Activated T-helper 1 cell treated with anti-CD3 and anti-CD28 coated beads, Interleukin-12 subunit alpha, Interleukin-12 subunit beta, Interleukin-2, Interleukin-4 antibody, amounts not matched to agents 30 ng/mL and 10 ng/mL and 1 ng/mL, durations not matched to agents 14 hours and 24 hours and 36 hours (primary cell): Measurements from ENCODE around the gene REEP3. TPM values are rescaled to one million over a fixed set of nuclear protein-coding genes. Genes with fewer than 3 reads are reported as not detected.

Experiments used
- DNase-seq: peaks from one replicate; pipeline ENCODE4 v3.0.0; 2021; ENCODE audit warnings: low spot score
- H3K27ac Mint-ChIP-seq: one replicate; pipeline ENCODE4 v1.8.0; 2021; ENCODE audit warnings: mild to moderate bottlenecking, mixed read lengths
- H3K27me3 Mint-ChIP-seq: one replicate; pipeline ENCODE4 v1.8.0; 2022; ENCODE audit warnings: mild to moderate bottlenecking, moderate library complexity, mixed read lengths; ENCODE audit not compliant: insufficient read depth
- H3K36me3 Mint-ChIP-seq: one replicate; pipeline ENCODE4 v1.8.0; 2021; ENCODE audit warnings: low read depth, mixed read lengths
- H3K4me1 Mint-ChIP-seq: one replicate; pipeline ENCODE4 v1.8.0; 2021; ENCODE audit warnings: low read depth, mixed read lengths
- H3K4me3 Mint-ChIP-seq: one replicate; pipeline ENCODE4 v1.8.0; 2021; ENCODE audit warnings: mild to moderate bottlenecking, moderate library complexity, mixed read lengths
- H3K9me3 Mint-ChIP-seq: one replicate; pipeline ENCODE4 v1.8.0; 2021; ENCODE audit warnings: mixed read lengths
- intact Hi-C: fragments of 100-400 bp; cut with micrococcal nuclease; formaldehyde crosslinking; loops from one replicate; pipeline ENCODE4 v1.15.1; 2024
- total RNA-seq: library from RNA; stranded (reverse); gene quantifications from 2 replicates; pipeline ENCODE4 v1.2.3, GENCODE V29; 2022

REEP3 gene
- total RNA-seq, 1 donor from 2014 or later = 28.2 TPM

DNA sequence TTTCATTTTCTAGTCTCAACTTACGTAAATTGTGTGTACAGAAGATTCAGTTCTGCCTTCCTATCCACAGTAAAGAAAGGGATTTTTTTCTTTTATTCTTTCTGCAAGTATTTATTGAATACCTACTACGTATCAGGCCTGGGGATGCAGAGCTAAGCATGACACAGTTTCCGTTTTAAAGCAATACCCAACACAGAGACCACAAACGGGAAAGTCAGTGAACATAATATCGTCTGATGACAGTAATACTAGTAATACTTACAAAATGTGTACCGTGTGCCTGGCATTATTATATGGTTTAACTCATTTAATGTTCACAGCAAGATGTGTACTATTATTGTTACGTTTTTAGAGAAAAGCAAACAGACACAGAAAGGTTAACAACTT lies 22.4 kb downstream of the REEP3 start:
- no peaks in the 10 kb centered on the region for H3K36me3 Mint-ChIP-seq
- H3K27ac Mint-ChIP-seq = no peak overlapping the region

DNA sequence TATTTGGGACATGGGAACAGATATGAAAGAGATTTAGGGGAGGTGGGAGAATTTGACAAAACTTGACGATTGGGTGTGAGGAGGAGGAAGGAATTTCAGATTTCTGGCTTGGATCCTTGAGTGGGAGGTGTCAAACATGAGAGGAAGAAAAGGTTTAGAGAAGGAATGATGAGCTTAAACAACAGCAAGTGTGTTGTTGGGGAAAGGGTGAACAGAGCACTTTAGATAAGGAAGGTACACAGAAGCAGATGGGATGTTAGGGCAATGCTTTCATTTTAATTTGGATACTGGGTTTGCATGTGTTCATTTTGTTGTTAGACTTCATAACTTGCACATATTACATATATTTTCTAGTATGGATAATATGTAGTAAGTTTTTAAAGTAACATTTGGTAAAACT lies 23.2 kb downstream of the REEP3 start:
- H3K27me3 Mint-ChIP-seq = no peaks in the 10 kb centered on the region
- no peak overlapping the region for H3K4me3 Mint-ChIP-seq
- intact Hi-C loops = no loop called here
- no peak for DNase-seq
- peaks cover 2% of the 10 kb centered on the region for H3K36me3 Mint-ChIP-seq
- H3K27ac Mint-ChIP-seq = no peak overlapping the region
- H3K4me1 Mint-ChIP-seq = peaks cover 5% of the 10 kb centered on the region
- H3K9me3 Mint-ChIP-seq = no peaks in the 10 kb centered on the region

More for the DNA sequence above, 22.4 kb downstream of the REEP3 start:
- H3K9me3 Mint-ChIP-seq = no peaks in the 10 kb centered on the region
- no peaks in the 10 kb centered on the region for H3K27me3 Mint-ChIP-seq
- H3K4me3 Mint-ChIP-seq = no peak overlapping the region
- H3K4me1 Mint-ChIP-seq = peaks cover 5% of the 10 kb centered on the region
- intact Hi-C loops = no loop called here
- DNase-seq = no peak

DNA sequence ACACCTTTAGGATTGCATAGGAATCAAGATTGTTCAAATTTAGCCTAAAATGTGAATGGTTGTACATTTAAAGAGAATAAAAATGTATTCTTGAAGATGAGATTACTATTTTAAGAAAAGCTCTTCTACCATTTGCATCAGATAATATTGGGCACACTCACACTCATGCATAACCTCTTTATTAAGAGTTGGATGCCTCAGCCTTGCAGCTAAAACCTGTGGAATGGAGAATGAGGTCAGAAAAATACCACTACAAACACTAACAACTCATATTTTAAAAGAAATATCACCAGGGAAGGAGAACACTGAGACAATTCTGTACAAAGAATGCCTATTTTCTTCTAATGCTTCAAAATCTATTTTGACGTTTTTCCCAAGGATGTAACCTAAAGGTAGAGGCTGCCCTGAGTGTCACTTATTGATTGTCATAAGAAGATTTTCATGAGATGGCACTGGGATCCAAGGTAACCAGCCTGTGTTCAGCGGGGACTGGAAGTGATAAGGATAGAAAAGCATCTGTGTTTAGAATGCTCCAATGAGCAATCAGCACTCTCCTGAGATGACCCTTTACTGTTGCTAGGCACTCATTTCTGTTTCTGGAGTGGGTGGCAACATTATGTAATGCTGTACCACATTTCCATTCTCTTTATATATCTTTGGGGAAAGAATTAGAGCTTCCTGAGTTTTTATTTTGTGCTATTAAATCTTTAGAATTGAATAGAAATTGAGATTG lies 26.6 kb downstream of the REEP3 start:
- peaks cover 2% of the 10 kb centered on the region for H3K36me3 Mint-ChIP-seq
- DNase-seq = no peak
- no peak overlapping the region for H3K4me3 Mint-ChIP-seq
- intact Hi-C loops = no loop called here
- H3K27ac Mint-ChIP-seq = no peak overlapping the region
- H3K9me3 Mint-ChIP-seq = no peaks in the 10 kb centered on the region
- peaks cover 6% of the 10 kb centered on the region for H3K4me1 Mint-ChIP-seq
- no peaks in the 10 kb centered on the region for H3K27me3 Mint-ChIP-seq

DNA sequence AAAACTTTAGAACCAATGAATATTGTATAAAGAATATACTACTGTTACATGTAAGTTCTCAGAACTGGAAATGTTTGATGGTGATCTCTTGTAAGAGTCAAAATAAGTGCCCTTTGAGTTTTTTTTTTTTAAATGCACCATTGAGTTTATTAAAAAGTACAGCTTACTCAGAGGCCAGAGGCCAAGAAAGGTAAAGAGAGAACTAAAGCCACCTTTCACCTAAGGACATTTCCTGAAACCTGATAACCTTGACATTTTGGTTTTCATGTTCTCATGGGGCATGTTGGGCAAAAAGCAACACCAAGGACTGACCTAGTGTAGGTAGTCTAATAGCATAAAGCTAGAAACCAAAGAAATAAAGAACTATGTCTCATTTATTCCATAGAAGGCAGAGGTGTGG lies 27.7 kb downstream of the REEP3 start:
- Mint-ChIP-seq H3K27ac (no peak overlapping the region), H3K36me3 (peaks cover 2% of the 10 kb centered on the region), H3K4me3 (no peak overlapping the region), H3K9me3 (no peaks in the 10 kb centered on the region), H3K27me3 (no peaks in the 10 kb centered on the region), H3K4me1 (peaks cover 11% of the 10 kb centered on the region)
- intact Hi-C loops = no loop called here
- DNase-seq = no peak

DNA sequence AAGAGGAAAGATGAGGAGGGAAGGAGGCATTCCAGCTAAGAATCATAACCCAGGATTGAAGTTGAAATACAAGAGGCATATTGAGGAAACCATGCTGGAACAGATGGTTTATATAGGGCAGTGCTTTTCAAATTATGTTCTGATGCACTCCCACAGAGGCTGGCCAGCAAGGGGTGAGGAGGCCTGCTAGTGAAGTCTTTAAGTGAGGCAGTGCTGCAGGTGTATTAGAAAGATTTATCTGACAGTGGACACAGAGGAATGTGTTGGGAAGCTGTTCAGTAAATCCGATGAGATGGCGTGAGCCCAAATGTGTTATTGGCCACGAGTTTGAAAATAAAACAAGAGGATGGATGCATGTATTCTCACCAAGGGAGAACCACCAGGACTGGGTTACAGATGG lies 28.6 kb downstream of the REEP3 start:
- intact Hi-C loops = no loop called here
- Mint-ChIP-seq H3K27ac (no peak overlapping the region), H3K4me1 (peaks cover 17% of the 10 kb centered on the region), H3K36me3 (peaks cover 3% of the 10 kb centered on the region), H3K4me3 (no peak overlapping the region), H3K9me3 (no peaks in the 10 kb centered on the region), H3K27me3 (no peaks in the 10 kb centered on the region)
- DNase-seq = no peak

DNA sequence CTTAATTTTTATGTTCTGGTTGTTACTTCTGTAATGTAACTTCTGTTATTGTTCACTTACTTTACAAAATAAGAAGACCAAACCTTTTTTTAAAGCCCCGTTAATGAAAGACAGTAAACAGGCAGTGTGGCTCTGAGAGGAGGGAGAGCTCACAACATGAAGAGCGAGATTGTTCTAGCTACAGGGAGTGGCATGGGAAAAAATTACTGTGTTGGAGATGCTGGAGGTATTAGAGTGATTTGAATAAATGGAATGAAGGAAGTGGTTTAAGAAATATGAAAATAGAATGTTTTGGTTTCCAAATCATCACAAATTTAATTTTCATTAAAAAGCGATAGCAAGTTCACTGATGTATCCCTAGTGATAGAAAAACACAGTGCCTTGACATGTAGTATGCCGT lies 31.8 kb downstream of the REEP3 start:
- intact Hi-C loops = no loop called here
- Mint-ChIP-seq H3K27ac (no peak overlapping the region), H3K36me3 (peaks cover 3% of the 10 kb centered on the region), H3K4me3 (no peak overlapping the region), H3K4me1 (peaks cover 22% of the 10 kb centered on the region), H3K27me3 (no peaks in the 10 kb centered on the region), H3K9me3 (no peaks in the 10 kb centered on the region)
- no peak for DNase-seq

DNA sequence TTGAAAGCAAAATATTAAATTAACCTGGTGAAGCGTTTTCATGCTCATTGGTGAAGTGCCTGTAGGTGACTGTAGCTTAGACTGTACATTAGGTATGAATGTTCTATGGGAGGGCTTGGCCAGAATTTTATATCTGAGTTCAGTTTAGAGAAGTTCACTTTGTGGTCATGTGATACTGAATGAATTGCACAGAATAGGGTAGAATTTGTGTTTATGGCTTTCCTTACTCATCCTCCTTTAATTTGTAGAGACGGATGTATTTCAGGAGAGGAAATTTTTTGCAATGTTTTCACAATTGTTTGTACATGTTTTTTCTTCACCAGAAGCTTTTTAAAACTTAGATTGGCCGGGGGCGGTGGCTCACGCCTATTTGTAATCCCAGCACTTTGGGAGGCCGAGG lies 32.3 kb downstream of the REEP3 start:
- no peak for DNase-seq
- H3K27ac Mint-ChIP-seq = no peak overlapping the region
- H3K9me3 Mint-ChIP-seq = no peaks in the 10 kb centered on the region
- H3K4me1 Mint-ChIP-seq = peaks cover 22% of the 10 kb centered on the region
- H3K36me3 Mint-ChIP-seq = peaks cover 3% of the 10 kb centered on the region
- H3K27me3 Mint-ChIP-seq = no peaks in the 10 kb centered on the region
- intact Hi-C loops = no loop called here
- no peak overlapping the region for H3K4me3 Mint-ChIP-seq

DNA sequence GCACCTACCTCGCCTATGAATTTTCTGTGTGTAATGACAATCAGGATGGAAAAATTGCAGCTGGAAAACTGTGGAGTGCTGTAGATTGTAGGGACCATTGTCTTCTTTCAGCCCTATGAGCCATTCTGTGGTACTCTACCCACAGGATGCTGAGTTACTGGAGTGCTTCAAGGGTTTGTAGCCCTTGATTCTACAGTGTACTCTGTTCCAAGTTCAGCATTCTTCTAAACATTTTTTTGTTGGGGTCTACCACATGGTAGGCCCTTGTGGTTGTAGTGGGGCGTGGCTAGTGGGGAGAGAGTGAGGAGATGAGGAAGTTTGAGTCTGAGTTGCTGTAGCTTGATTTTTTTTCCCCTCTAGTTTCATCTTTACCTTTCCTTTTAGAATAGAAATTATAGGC lies 33.5 kb downstream of the REEP3 start:
- intact Hi-C loops = no loop called here
- peaks cover 22% of the 10 kb centered on the region for H3K4me1 Mint-ChIP-seq
- H3K27ac Mint-ChIP-seq = no peak overlapping the region
- H3K4me3 Mint-ChIP-seq = no peak overlapping the region
- peaks cover 2% of the 10 kb centered on the region for H3K36me3 Mint-ChIP-seq
- H3K9me3 Mint-ChIP-seq = no peaks in the 10 kb centered on the region
- DNase-seq = peak; percentile 7
- no peaks in the 10 kb centered on the region for H3K27me3 Mint-ChIP-seq

DNA sequence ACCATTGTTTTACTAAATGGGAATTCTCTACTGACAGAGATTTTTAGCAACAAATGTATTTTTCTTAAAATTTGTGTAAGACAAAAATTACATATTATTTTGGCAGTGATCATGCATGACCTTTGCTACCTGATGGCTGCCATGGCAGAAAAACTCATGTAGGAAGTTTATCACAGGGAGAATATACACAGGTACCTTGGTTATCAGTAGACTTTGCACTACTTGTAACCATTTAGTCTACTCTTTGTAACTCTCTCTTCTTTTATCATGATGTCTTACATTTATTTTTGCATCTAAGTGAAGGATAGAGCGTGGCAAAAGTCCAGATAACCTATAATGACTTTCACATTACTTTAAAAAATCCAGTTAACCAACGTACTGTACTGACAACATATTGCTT lies 34.1 kb downstream of the REEP3 start:
- Mint-ChIP-seq H3K4me3 (no peak overlapping the region), H3K27ac (no peak overlapping the region), H3K4me1 (peaks cover 22% of the 10 kb centered on the region), H3K27me3 (no peaks in the 10 kb centered on the region), H3K36me3 (peaks cover 2% of the 10 kb centered on the region), H3K9me3 (no peaks in the 10 kb centered on the region)
- DNase-seq = no peak
- intact Hi-C loops = no loop called here

DNA sequence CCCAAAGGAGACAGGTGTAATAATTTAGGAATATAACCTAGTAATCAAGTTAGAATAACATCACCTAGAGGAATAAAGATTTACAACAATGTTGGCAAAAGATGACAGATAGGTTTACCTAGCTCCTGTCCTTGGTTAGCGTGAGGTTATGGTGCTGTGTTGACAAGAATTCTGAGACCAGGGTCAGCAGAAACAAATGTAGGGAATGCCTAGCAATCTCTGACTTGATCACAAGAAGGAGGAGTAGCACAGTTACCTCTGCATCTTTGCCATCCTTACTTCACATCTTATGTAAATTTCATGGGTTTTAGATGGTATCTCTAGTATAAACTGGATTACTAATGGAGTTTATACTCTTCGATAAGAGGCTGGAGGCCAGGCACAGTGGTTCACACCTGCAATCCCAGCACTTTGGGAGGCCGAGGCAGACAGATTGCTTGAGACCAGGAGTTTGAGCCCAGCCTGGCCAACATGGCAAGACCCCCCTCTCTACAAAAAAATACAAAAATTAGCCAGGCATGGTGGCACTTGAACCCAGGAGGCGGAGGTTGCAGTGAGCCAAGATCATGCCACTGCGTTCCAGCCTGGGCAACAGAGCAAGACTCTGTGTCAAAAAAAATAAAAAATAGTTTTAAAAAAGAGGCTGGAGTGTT lies 37.1 kb downstream of the REEP3 start:
- Mint-ChIP-seq H3K27ac (no peak overlapping the region), H3K36me3 (peaks cover 2% of the 10 kb centered on the region), H3K4me3 (no peak overlapping the region), H3K27me3 (no peaks in the 10 kb centered on the region), H3K4me1 (peaks cover 16% of the 10 kb centered on the region), H3K9me3 (no peaks in the 10 kb centered on the region)
- no peak for DNase-seq
- intact Hi-C loops = no loop called here

DNA sequence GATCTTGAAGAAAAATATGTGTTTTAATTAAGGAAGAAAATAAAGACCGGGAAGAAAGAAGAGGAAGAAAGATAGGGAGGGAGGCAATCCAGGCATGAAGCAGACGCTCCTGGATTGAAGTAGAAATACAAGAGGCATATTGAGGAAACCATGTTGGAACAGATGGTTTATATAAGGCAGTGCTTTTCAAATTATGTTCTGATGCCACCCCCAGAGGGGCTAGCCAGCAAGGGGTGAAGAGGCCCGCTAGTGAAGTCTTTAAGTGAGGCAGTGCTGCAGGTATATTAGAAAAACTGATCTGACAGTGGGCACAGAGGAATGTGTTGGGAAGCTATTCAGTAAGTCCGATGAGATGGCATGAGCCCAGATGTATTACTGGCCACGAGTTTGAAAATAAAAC lies 40.1 kb downstream of the REEP3 start:
- Mint-ChIP-seq H3K27ac (peak overlapping the region; percentile 28), H3K9me3 (no peaks in the 10 kb centered on the region), H3K27me3 (no peaks in the 10 kb centered on the region), H3K36me3 (no peaks in the 10 kb centered on the region), H3K4me1 (peaks cover 6% of the 10 kb centered on the region), H3K4me3 (no peak overlapping the region)
- DNase-seq = no peak
- intact Hi-C loops = no loop called here

DNA sequence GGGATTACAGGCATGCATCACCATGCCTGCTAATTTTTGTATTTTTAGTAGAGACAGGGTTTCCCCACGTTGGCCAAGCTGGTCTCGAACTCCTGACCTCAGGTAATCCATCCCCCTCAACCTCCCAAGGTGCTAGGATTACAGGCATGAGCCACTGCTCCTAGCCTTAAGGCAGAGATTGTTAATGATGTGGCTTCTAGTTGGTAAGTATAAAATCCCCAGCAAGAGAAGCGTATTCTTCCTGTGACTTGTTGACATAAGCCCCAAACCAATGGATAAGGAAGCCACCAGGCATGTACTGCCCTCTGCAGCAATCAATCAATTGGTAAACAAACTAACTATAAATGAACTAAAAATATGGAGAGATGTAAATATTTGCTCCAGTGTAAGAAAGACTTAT lies 41.2 kb downstream of the REEP3 start:
- H3K9me3 Mint-ChIP-seq = no peaks in the 10 kb centered on the region
- H3K36me3 Mint-ChIP-seq = peaks cover 4% of the 10 kb centered on the region
- H3K4me3 Mint-ChIP-seq = no peak overlapping the region
- no peak for DNase-seq
- no peak overlapping the region for H3K27ac Mint-ChIP-seq
- H3K27me3 Mint-ChIP-seq = no peaks in the 10 kb centered on the region
- intact Hi-C loops = no loop called here
- peaks cover 6% of the 10 kb centered on the region for H3K4me1 Mint-ChIP-seq

DNA sequence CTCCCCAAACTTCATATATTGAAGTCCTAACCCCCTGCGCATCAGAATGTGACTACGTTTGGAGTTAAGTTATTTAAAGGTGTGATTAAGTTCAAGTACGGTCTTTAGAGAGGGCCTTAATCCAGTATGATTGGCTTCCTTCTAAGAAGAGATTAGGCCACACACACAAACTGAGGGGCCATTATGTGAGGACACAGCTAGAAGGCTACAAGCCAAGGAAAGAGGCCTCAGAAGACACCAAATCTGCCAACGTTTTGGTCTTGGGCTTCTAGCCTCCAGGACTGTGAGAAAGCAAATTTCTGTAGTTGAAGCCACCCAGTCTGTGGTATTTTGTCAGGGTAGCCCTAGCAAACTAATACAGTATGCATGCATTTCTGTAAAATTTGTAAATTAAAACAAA lies 41.7 kb downstream of the REEP3 start:
- H3K4me1 Mint-ChIP-seq = peaks cover 6% of the 10 kb centered on the region
- H3K36me3 Mint-ChIP-seq = peaks cover 5% of the 10 kb centered on the region
- H3K27ac Mint-ChIP-seq = no peak overlapping the region
- no peaks in the 10 kb centered on the region for H3K9me3 Mint-ChIP-seq
- intact Hi-C loops = no loop called here
- no peak for DNase-seq
- H3K27me3 Mint-ChIP-seq = no peaks in the 10 kb centered on the region
- no peak overlapping the region for H3K4me3 Mint-ChIP-seq
